Measurements from ENCODE around the gene NEUROG3.

- TF ChIP-seq CTCF (conservative IDR thresholded peaks at IDR 0.05; ENCODE audit: low read length) (no peak), EZH2phosphoT487 (IDR thresholded peaks at IDR 0.05; ENCODE audit: borderline replicate concordance, low read depth, low read length) (no peak)
Observed at GRCh38 chr10:69552268-69552667, 21.0 kb downstream of the NEUROG3 start.

Measured in OCI-LY7 (cell line).